HepG2 (cell line): ENCODE data around the gene RIPOR1. TPM values are rescaled to one million over a fixed set of nuclear protein-coding genes. Genes with fewer than 3 reads are reported as not detected.
A peak's percentile ranks its signal among the peaks of the same experiment; 100 is the strongest.

ENCODE experiments used
- AKAP8 ChIP-seq: sonication (generic); formaldehyde crosslinking; IDR thresholded peaks from 2 replicates; pipeline ENCODE4 v1.5.1; 2020; ENCODE audit warnings: mild to moderate bottlenecking, missing genetic modification reagents
- ATM ChIP-seq: fragments of 450-650 bp; IDR thresholded peaks from 2 replicates; pipeline ENCODE4 v1.7.1; 2017; ENCODE audit warnings: mild to moderate bottlenecking, borderline replicate concordance
- DMAP1 ChIP-seq: IDR thresholded peaks from 2 replicates; pipeline ENCODE4 v1.6.1; 2016
- ETV6 ChIP-seq: sonication (generic); formaldehyde crosslinking; conservative IDR thresholded peaks from 2 replicates; pipeline ENCODE4 v1.4.0; 2020; ENCODE audit warnings: missing genetic modification reagents
- GTF3A ChIP-seq: sonication (generic); formaldehyde crosslinking; conservative IDR thresholded peaks from 2 replicates; pipeline ENCODE4 v1.4.0; 2020; ENCODE audit warnings: mild to moderate bottlenecking, missing genetic modification reagents
- HOXD1 ChIP-seq: sonication (generic); formaldehyde crosslinking; IDR thresholded peaks from 2 replicates; pipeline ENCODE4 v1.5.0; 2020; ENCODE audit warnings: missing genetic modification reagents
- MAFG ChIP-seq: sonication (generic); formaldehyde crosslinking; IDR thresholded peaks from 2 replicates; pipeline ENCODE4 v1.5.1; 2020; ENCODE audit warnings: mild to moderate bottlenecking, missing genetic modification reagents
- NCOA1 ChIP-seq: sonication (generic); formaldehyde crosslinking; IDR thresholded peaks from 2 replicates; pipeline ENCODE4 v1.9.0; 2021; ENCODE audit warnings: missing genetic modification reagents
- NCOR1 ChIP-seq: fragments of 200-600 bp; sonication (generic); IDR thresholded peaks from 2 replicates; pipeline ENCODE4 v1.7.0; 2017; ENCODE audit warnings: antibody characterized with exemption, low read length, borderline replicate concordance
- NFATC3 ChIP-seq: sonication (generic); formaldehyde crosslinking; IDR thresholded peaks from 2 replicates; pipeline ENCODE4 v1.5.1; 2020; ENCODE audit warnings: mild to moderate bottlenecking, missing genetic modification reagents
- PAWR ChIP-seq: sonication (generic); formaldehyde crosslinking; IDR thresholded peaks from 2 replicates; pipeline ENCODE4 v1.4.0; 2020; ENCODE audit warnings: missing genetic modification reagents, mild to moderate bottlenecking, borderline replicate concordance
- PCBP1 ChIP-seq: fragments of 200-400 bp; formaldehyde crosslinking; IDR thresholded peaks from 2 replicates; pipeline ENCODE4 v1.6.1; 2017; ENCODE audit warnings: mild to moderate bottlenecking, low read depth, low read length, borderline replicate concordance
- PHF8 ChIP-seq: sonication (generic); formaldehyde crosslinking; IDR thresholded peaks from 2 replicates; pipeline ENCODE4 v1.5.0; 2020; ENCODE audit warnings: missing genetic modification reagents
- PPARG ChIP-seq: conservative IDR thresholded peaks from 2 replicates; pipeline ENCODE4 v1.6.1; 2016; ENCODE audit warnings: missing biosample characterization, missing genetic modification reagents
- SOX13 ChIP-seq, 3 experiments: fragments of 450-650 bp in 1 of 3; sonication (generic) in 1 of 3; formaldehyde crosslinking in 1 of 3; IDR thresholded peaks in 2 of 3; conservative IDR thresholded peaks in 1 of 3; 2 replicates each; pipeline versions ENCODE4 v1.5.0 to v1.6.1; 2016 to 2020; ENCODE audit warnings: antibody characterized with exemption in 1 of 3, mild to moderate bottlenecking in 1 of 3, missing compliant biosample characterization in 1 of 3, missing genetic modification reagents in 1 of 3, moderate library complexity in 1 of 3
- TEAD3 ChIP-seq: optimal IDR thresholded peaks from 2 replicates; pipeline ENCODE3; 2016; ENCODE audit warnings: borderline replicate concordance
- THAP11 ChIP-seq: IDR thresholded peaks from 2 replicates; pipeline ENCODE4 v1.6.1; 2016; ENCODE audit warnings: missing biosample characterization, missing genetic modification reagents
- TMF1 ChIP-seq: sonication (generic); formaldehyde crosslinking; IDR thresholded peaks from 2 replicates; pipeline ENCODE4 v1.8.1; 2022; ENCODE audit warnings: low read depth, missing genetic modification reagents
- U2AF2 ChIP-seq: fragments of 200-400 bp; formaldehyde crosslinking; IDR thresholded peaks from 2 replicates; pipeline ENCODE4 v1.6.1; 2017; ENCODE audit warnings: low read depth, mild to moderate bottlenecking, low read length
- ZNF121 ChIP-seq: sonication (generic); formaldehyde crosslinking; IDR thresholded peaks from 2 replicates; pipeline ENCODE4 v1.5.0; 2020; ENCODE audit warnings: mild to moderate bottlenecking, missing genetic modification reagents
- ZNF33A ChIP-seq: sonication (generic); formaldehyde crosslinking; IDR thresholded peaks from 2 replicates; pipeline ENCODE4 v1.5.1; 2020; ENCODE audit warnings: missing genetic modification reagents, mild to moderate bottlenecking, moderate library complexity, borderline replicate concordance
- ZNF547 ChIP-seq: sonication (generic); formaldehyde crosslinking; IDR thresholded peaks from 2 replicates; pipeline ENCODE4 v1.5.1; 2020; ENCODE audit warnings: mild to moderate bottlenecking, missing genetic modification reagents
- ZNF562 ChIP-seq: sonication (generic); formaldehyde crosslinking; IDR thresholded peaks from 2 replicates; pipeline ENCODE4 v1.8.0; 2022; ENCODE audit warnings: missing genetic modification reagents, borderline replicate concordance
- ZNF569 ChIP-seq: sonication (generic); formaldehyde crosslinking; IDR thresholded peaks from 2 replicates; pipeline ENCODE4 v1.5.0; 2020; ENCODE audit warnings: mild to moderate bottlenecking, missing genetic modification reagents, moderate library complexity, borderline replicate concordance
- ZNF572 ChIP-seq: sonication (generic); formaldehyde crosslinking; IDR thresholded peaks from 2 replicates; pipeline ENCODE4 v1.5.1; 2020; ENCODE audit warnings: mild to moderate bottlenecking, missing genetic modification reagents
- ZNF749 ChIP-seq: sonication (generic); formaldehyde crosslinking; IDR thresholded peaks from 2 replicates; pipeline ENCODE4 v1.8.0; 2022; ENCODE audit warnings: mild to moderate bottlenecking, missing genetic modification reagents, moderate library complexity, borderline replicate concordance
- ZNF75D ChIP-seq: sonication (generic); formaldehyde crosslinking; IDR thresholded peaks from 2 replicates; pipeline ENCODE4 v1.8.1; 2023; ENCODE audit warnings: missing genetic modification reagents, mild to moderate bottlenecking, borderline replicate concordance
- ZNF792 ChIP-seq: IDR thresholded peaks from 2 replicates; pipeline ENCODE4 v1.6.1; 2016
- ZNF841 ChIP-seq: sonication (generic); formaldehyde crosslinking; IDR thresholded peaks from 2 replicates; pipeline ENCODE4 v1.8.1; 2023; ENCODE audit warnings: missing genetic modification reagents, borderline replicate concordance
- ZNF878 ChIP-seq: sonication (generic); formaldehyde crosslinking; IDR thresholded peaks from 2 replicates; pipeline ENCODE4 v1.8.1; 2023; ENCODE audit warnings: mild to moderate bottlenecking, missing genetic modification reagents, moderate library complexity
- polyA plus RNA-seq, 8 experiments: library from polyadenylated mRNA; depleted of rRNA in 3 of 8; stranded (reverse) in 7 of 8; unstranded in 1 of 8; fragments of >200 nt; fragmentation: Illumina TruSeq in 4 of 8; extraction: Trizol in 4 of 8; gene quantifications; 2 replicates each; pipeline versions ENCODE4 v1.2.1 to v1.2.3, GENCODE V29; 2011 to 2016; ENCODE audit warnings: low read depth in 4 of 8, missing spikeins in 1 of 8, mixed read lengths in 1 of 8; ENCODE audit not compliant: insufficient read depth in 1 of 8
- total RNA-seq, 5 experiments: library from RNA; depleted of rRNA; stranded (reverse); fragments of >200 nt; fragmentation: Illumina TruSeq; extraction: Trizol; gene quantifications; 2 replicates each; pipeline ENCODE4 v1.2.3, GENCODE V29; 2016; ENCODE audit warnings: low read depth in 1 of 5
- TF ChIP-seq, protein P1 (sequence below): sonication (generic); formaldehyde crosslinking; IDR thresholded peaks from 2 replicates; pipeline ENCODE4 v1.4.0; 2020; ENCODE audit warnings: missing genetic modification reagents

The RIPOR1 gene
- total and polyA plus RNA-seq, 2 of the 13 experiments (the other 11 are each of a cell fraction or from before 2014, with no cell fraction given) = 4.6 to 8.1 TPM

DNA sequence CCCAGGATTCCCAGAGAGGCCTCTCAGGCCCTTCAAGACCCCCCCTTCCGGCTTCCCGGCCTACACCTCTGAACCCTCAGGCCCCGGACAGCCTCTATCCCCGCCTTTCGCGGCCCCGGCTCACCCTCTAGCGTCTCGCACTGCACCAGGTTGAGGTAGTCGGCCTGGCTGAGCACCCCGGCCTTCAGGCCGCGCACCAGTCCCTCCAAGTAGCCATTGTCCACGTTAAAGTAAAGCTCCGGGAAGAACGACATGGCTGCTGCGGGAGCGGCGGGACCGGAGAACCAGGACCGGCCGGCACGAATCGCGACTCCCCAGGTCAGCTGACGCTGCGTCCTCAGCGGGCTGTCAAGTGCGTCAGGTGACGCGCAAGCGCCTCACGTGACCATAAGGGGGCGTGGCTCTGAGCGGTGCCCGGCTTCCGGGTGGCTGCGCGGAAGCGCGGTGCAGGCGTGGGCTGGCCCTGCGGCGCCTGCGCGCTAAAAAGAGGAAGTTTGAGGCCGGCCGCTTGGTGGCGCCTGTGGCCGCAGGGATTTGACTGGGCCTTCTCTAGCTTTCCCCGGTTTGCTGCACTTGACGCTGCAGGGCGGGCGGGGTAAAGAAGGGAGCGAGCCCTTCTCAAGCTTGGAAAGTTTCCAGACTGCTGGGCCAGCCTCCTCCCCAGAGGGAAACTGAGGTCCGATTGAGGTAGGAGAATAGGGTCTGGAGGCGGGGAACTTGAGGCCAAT lies 47.6 kb upstream of the RIPOR1 start, which contains the start of gene ATP6V0D1 (continued):
- TF ChIP-seq ZNF572 (CRISPR knock-in tag) = peak; percentile 81; the same call in 1 of the 2 replicates
- 0 out of 2 replicates have a peak, but pooled peaks have one; percentile 21 for TF ChIP-seq GTF3A (CRISPR knock-in tag)
- TF ChIP-seq NFATC3 (CRISPR knock-in tag) = 0 out of 2 replicates have a peak, but pooled peaks have one; percentile 91
- no peak for TF ChIP-seq ZNF562
- no peak for TF ChIP-seq ZNF749 (CRISPR knock-in tag)
- no peak for TF ChIP-seq ZNF878
- TF ChIP-seq SOX13 (IDR thresholded peaks at IDR 0.05) = peak; percentile 21; the same call in 1 of the 2 replicates
- TF ChIP-seq SOX13 (CRISPR knock-in tag; conservative IDR thresholded peaks at IDR 0.05 in 1 of 2, IDR thresholded peaks at IDR 0.05 in 1 of 2) = peak in 1 of 2 experiments; percentile 42; a peak in 1 of 4 replicates
- peak; percentile 92 for TF ChIP-seq ETV6 (CRISPR knock-in tag)
- TF ChIP-seq ZNF33A = 0 out of 2 replicates have a peak, but pooled peaks have one; percentile 83
- no peak for TF ChIP-seq ZNF841 (CRISPR knock-in tag)
- peak; percentile 90 for TF ChIP-seq NCOA1 (CRISPR knock-in tag)
- peak; percentile 79 for TF ChIP-seq TEAD3 (CRISPR knock-in tag)
- peak; percentile 98 for TF ChIP-seq ZNF792 (CRISPR knock-in tag)
- TF ChIP-seq ZNF547 (CRISPR knock-in tag) = peak; percentile 66; the same call in 1 of the 2 replicates
- no peak; the same call in 1 of the 2 replicates for TF ChIP-seq NCOR1
- TF ChIP-seq ZNF75D = no peak
- peak; percentile 68; the same call in 1 of the 2 replicates for TF ChIP-seq AKAP8
- peak; percentile 95 for TF ChIP-seq PHF8 (CRISPR knock-in tag)
- TF ChIP-seq PPARG (CRISPR knock-in tag) = peak; percentile 83
- no peak for TF ChIP-seq ZNF569 (CRISPR knock-in tag)
- peak; percentile 77; the same call in 1 of the 2 replicates for TF ChIP-seq DMAP1 (CRISPR knock-in tag)
- TF ChIP-seq ATM = no peak
- TF ChIP-seq MAFG (CRISPR knock-in tag) = no peak
- TF ChIP-seq ZNF121 (CRISPR knock-in tag) = no peak; the same call in 1 of the 2 replicates
- peak; percentile 93 for TF ChIP-seq TMF1 (CRISPR knock-in tag)
- TF ChIP-seq, protein P1, sequence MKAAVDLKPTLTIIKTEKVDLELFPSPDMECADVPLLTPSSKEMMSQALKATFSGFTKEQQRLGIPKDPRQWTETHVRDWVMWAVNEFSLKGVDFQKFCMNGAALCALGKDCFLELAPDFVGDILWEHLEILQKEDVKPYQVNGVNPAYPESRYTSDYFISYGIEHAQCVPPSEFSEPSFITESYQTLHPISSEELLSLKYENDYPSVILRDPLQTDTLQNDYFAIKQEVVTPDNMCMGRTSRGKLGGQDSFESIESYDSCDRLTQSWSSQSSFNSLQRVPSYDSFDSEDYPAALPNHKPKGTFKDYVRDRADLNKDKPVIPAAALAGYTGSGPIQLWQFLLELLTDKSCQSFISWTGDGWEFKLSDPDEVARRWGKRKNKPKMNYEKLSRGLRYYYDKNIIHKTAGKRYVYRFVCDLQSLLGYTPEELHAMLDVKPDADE (CRISPR knock-in tag) = no peak
- peak; percentile 94 for TF ChIP-seq THAP11 (CRISPR knock-in tag)
- TF ChIP-seq HOXD1 (CRISPR knock-in tag) = peak; percentile 85
- peak; percentile 33 for TF ChIP-seq PCBP1
- 0 out of 2 replicates have a peak, but pooled peaks have one; percentile 30 for TF ChIP-seq U2AF2
- TF ChIP-seq PAWR (CRISPR knock-in tag) = 0 out of 2 replicates have a peak, but pooled peaks have one; percentile 31
